ENCODE data around the gene TBC1D13. TPM values are rescaled to one million over a fixed set of nuclear protein-coding genes. Genes with fewer than 3 reads are reported as not detected.
A peak's percentile ranks its signal among the peaks of the same experiment; 100 is the strongest.

Gene TBC1D13
- total and polyA plus RNA-seq, 2 of the 13 experiments (the other 11 are each of a cell fraction or from before 2014, with no cell fraction given): 17.9 to 19.7 TPM

DNA sequence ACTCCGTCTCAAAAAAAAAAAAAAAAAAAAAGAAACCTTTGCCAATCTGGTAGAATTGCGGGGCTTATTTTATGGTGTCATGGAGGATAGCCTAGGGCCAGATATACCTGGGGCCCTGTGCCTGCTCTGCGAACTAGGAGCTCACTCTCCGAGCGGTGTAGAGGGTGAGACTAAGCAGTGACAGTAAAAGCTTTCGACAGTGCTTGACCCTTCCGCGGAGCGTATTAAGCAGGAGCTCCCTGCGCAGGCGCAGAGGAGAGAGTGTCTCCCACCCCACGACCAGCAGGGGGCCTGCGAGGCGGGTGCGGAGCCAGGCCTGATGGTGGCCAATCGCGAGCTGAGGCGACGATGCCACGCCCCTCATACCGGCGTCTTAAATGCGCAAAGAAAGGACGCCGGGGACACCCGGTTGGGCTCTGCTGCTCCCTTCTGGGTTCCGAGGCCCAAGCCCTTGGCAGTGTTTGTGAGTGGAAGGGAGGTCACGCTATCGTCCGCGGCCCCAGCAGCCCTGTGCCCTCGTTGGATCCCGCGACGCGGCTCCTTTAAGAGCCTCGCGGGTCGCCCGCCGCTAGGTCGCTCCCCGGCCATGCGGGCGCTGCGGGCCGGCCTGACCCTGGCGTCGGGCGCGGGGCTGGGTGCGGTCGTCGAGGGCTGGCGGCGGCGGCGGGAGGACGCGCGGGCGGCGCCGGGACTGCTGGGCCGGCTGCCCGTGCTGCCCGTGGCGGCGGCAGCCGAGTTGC lies 31.2 kb downstream of the TBC1D13 start, which contains the start of gene ENDOG (continued):
- TF ChIP-seq, protein P1, sequence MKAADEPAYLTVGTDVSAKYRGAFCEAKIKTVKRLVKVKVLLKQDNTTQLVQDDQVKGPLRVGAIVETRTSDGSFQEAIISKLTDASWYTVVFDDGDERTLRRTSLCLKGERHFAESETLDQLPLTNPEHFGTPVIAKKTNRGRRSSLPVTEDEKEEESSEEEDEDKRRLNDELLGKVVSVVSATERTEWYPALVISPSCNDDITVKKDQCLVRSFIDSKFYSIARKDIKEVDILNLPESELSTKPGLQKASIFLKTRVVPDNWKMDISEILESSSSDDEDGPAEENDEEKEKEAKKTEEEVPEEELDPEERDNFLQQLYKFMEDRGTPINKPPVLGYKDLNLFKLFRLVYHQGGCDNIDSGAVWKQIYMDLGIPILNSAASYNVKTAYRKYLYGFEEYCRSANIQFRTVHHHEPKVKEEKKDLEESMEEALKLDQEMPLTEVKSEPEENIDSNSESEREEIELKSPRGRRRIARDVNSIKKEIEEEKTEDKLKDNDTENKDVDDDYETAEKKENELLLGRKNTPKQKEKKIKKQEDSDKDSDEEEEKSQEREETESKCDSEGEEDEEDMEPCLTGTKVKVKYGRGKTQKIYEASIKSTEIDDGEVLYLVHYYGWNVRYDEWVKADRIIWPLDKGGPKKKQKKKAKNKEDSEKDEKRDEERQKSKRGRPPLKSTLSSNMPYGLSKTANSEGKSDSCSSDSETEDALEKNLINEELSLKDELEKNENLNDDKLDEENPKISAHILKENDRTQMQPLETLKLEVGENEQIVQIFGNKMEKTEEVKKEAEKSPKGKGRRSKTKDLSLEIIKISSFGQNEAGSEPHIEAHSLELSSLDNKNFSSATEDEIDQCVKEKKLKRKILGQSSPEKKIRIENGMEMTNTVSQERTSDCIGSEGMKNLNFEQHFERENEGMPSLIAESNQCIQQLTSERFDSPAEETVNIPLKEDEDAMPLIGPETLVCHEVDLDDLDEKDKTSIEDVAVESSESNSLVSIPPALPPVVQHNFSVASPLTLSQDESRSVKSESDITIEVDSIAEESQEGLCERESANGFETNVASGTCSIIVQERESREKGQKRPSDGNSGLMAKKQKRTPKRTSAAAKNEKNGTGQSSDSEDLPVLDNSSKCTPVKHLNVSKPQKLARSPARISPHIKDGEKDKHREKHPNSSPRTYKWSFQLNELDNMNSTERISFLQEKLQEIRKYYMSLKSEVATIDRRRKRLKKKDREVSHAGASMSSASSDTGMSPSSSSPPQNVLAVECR (CRISPR knock-in tag; IDR thresholded peaks at IDR 0.05; ENCODE audit: borderline replicate concordance): peak; percentile 68; the same call in 1 of the 2 replicates
- TF ChIP-seq ZNF205 (CRISPR knock-in tag; IDR thresholded peaks at IDR 0.05) (0 out of 2 replicates have a peak, but pooled peaks have one; percentile 16), ZNF816 (CRISPR knock-in tag; IDR thresholded peaks at IDR 0.05; ENCODE audit: borderline replicate concordance) (no peak), ZNF776 (CRISPR knock-in tag; IDR thresholded peaks at IDR 0.05) (peak; percentile 26; the same call in 1 of the 2 replicates), RFX5 (IDR thresholded peaks at IDR 0.05; ENCODE audit: low read depth, low read length) (0 out of 2 replicates have a peak, but pooled peaks have one; percentile 39), NFE2L1 (CRISPR knock-in tag; IDR thresholded peaks at IDR 0.05; ENCODE audit: borderline replicate concordance) (no peak), ZSCAN22 (CRISPR knock-in tag; IDR thresholded peaks at IDR 0.05) (no peak), ELF3 (CRISPR knock-in tag; IDR thresholded peaks at IDR 0.05) (no peak; the same call in none of the 2 replicates), ZNF501 (CRISPR knock-in tag; IDR thresholded peaks at IDR 0.05) (peak; percentile 45; the same call in 1 of the 2 replicates), ZNF335 (CRISPR knock-in tag; IDR thresholded peaks at IDR 0.05) (0 out of 2 replicates have a peak, but pooled peaks have one; percentile 31), ZNF549 (CRISPR knock-in tag; IDR thresholded peaks at IDR 0.05) (no peak), ZNF441 (CRISPR knock-in tag; IDR thresholded peaks at IDR 0.05; ENCODE audit: borderline replicate concordance) (peak; percentile 98), PRPF4 (IDR thresholded peaks at IDR 0.05; ENCODE audit: low read depth, low read length, poor library complexity, severe bottlenecking) (no peak), ZFP36L1 (CRISPR knock-in tag; IDR thresholded peaks at IDR 0.05) (peak; percentile 40; the same call in 1 of the 2 replicates), ZNF383 (CRISPR knock-in tag; IDR thresholded peaks at IDR 0.05; ENCODE audit: borderline replicate concordance) (no peak), GATA4 (IDR thresholded peaks at IDR 0.05; ENCODE audit: borderline replicate concordance, low read depth) (peak; percentile 80)
- TF ChIP-seq, protein P2, sequence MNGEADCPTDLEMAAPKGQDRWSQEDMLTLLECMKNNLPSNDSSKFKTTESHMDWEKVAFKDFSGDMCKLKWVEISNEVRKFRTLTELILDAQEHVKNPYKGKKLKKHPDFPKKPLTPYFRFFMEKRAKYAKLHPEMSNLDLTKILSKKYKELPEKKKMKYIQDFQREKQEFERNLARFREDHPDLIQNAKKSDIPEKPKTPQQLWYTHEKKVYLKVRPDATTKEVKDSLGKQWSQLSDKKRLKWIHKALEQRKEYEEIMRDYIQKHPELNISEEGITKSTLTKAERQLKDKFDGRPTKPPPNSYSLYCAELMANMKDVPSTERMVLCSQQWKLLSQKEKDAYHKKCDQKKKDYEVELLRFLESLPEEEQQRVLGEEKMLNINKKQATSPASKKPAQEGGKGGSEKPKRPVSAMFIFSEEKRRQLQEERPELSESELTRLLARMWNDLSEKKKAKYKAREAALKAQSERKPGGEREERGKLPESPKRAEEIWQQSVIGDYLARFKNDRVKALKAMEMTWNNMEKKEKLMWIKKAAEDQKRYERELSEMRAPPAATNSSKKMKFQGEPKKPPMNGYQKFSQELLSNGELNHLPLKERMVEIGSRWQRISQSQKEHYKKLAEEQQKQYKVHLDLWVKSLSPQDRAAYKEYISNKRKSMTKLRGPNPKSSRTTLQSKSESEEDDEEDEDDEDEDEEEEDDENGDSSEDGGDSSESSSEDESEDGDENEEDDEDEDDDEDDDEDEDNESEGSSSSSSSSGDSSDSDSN (CRISPR knock-in tag; IDR thresholded peaks at IDR 0.05): peak; percentile 49; the same call in 1 of the 2 replicates
- TF ChIP-seq, protein P3, sequence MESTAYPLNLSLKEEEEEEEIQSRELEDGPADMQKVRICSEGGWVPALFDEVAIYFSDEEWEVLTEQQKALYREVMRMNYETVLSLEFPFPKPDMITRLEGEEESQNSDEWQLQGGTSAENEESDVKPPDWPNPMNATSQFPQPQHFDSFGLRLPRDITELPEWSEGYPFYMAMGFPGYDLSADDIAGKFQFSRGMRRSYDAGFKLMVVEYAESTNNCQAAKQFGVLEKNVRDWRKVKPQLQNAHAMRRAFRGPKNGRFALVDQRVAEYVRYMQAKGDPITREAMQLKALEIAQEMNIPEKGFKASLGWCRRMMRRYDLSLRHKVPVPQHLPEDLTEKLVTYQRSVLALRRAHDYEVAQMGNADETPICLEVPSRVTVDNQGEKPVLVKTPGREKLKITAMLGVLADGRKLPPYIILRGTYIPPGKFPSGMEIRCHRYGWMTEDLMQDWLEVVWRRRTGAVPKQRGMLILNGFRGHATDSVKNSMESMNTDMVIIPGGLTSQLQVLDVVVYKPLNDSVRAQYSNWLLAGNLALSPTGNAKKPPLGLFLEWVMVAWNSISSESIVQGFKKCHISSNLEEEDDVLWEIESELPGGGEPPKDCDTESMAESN (CRISPR knock-in tag; conservative IDR thresholded peaks at IDR 0.05): peak; percentile 67; the same call in 1 of the 2 replicates
- TF ChIP-seq, protein P4, sequence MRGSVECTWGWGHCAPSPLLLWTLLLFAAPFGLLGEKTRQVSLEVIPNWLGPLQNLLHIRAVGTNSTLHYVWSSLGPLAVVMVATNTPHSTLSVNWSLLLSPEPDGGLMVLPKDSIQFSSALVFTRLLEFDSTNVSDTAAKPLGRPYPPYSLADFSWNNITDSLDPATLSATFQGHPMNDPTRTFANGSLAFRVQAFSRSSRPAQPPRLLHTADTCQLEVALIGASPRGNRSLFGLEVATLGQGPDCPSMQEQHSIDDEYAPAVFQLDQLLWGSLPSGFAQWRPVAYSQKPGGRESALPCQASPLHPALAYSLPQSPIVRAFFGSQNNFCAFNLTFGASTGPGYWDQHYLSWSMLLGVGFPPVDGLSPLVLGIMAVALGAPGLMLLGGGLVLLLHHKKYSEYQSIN (CRISPR knock-in tag; IDR thresholded peaks at IDR 0.05; ENCODE audit: borderline replicate concordance): no peak
